Colonic mucosa (tissue), 4 donors: ENCODE measurements around the gene RBP5. TPM values are rescaled to one million over a fixed set of nuclear protein-coding genes. Genes with fewer than 3 reads are reported as not detected.
A peak's percentile ranks its signal among the peaks of the same experiment; 100 is the strongest.

ENCODE experiments used
- DNase-seq: peaks from one replicate; pipeline ENCODE4 v3.0.0-alpha.2; 2020
- H3K27ac ChIP-seq: fragments of 200-600 bp; one replicate; pipeline ENCODE4 v1.8.0; 2021
- H3K27me3 ChIP-seq: fragments of 200-600 bp; one replicate; pipeline ENCODE4 v1.8.0; 2021
- H3K36me3 ChIP-seq: fragments of 200-600 bp; one replicate; pipeline ENCODE4 v1.8.0; 2021
- H3K4me1 ChIP-seq: fragments of 200-600 bp; one replicate; pipeline ENCODE4 v1.8.0; 2021; ENCODE audit warnings: mild to moderate bottlenecking
- H3K4me3 ChIP-seq: fragments of 200-600 bp; one replicate; pipeline ENCODE4 v1.8.0; 2021
- H3K9ac ChIP-seq, 2 donors: one replicate each; pipeline ENCODE4 v1.7.0; 2013; ENCODE audit warnings: control low read depth in 2 of 2, low read depth in 2 of 2, low read length in 2 of 2
- H3K9me3 ChIP-seq: fragments of 200-600 bp; one replicate; pipeline ENCODE4 v1.8.0; 2021
- intact Hi-C: fragments of 100-400 bp; cut with DNase I; formaldehyde crosslinking; loops from one replicate; pipeline ENCODE4 v1.14.1; 2022
- total RNA-seq, 2 donors: library from RNA; stranded (reverse); fragmentation: NEBNext Ultra II Directional in 1 of 2; extraction: Animal tissue kit (Norgen Biotek cat#: 25700) in 1 of 2; gene quantifications; one replicate each; pipeline ENCODE4 v1.2.1, GENCODE V29; 2021
- TF ChIP-seq, protein P1 (sequence below): fragments of 200-600 bp; IDR thresholded peaks from one replicate; pipeline ENCODE4 v1.8.0; 2022; ENCODE audit warnings: antibody characterized with exemption, mild to moderate bottlenecking
- donor health status: healthy.
- donor health status: DM: no; HTN: no; CAD: no.
- donor health status: DM: no; HTN: no; CAD: no.

Gene RBP5
- total RNA-seq, 2 donors from 2014 or later, result 2.4 to 3.7 TPM

DNA sequence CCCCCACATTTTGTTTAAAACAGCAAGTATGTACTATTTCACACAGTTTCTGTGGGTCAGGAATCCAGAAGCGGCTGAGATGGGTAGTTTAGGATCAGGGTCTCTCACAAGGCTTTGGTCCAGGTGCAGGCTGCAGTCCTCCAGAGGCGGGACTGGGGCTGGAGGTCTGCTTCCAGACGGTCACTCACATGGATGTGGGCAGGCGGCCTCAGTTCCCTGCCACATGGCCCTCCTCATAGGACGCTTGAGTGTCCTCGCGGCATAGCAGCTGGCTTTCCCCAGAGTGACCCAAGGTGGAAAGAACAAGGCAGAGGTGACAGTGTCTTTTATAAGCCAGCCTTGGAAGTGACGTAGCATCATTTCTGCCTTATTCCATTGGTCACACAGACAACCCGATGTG lies 11.8 kb downstream of the RBP5 start:
- H3K27me3 ChIP-seq, result no peaks in the 10 kb centered on the region
- no peaks in the 10 kb centered on the region for H3K36me3 ChIP-seq
- no peak overlapping the region for H3K4me3 ChIP-seq
- H3K9ac ChIP-seq, result no peak overlapping the region
- H3K4me1 ChIP-seq, result no peaks in the 10 kb centered on the region
- TF ChIP-seq, protein P1, sequence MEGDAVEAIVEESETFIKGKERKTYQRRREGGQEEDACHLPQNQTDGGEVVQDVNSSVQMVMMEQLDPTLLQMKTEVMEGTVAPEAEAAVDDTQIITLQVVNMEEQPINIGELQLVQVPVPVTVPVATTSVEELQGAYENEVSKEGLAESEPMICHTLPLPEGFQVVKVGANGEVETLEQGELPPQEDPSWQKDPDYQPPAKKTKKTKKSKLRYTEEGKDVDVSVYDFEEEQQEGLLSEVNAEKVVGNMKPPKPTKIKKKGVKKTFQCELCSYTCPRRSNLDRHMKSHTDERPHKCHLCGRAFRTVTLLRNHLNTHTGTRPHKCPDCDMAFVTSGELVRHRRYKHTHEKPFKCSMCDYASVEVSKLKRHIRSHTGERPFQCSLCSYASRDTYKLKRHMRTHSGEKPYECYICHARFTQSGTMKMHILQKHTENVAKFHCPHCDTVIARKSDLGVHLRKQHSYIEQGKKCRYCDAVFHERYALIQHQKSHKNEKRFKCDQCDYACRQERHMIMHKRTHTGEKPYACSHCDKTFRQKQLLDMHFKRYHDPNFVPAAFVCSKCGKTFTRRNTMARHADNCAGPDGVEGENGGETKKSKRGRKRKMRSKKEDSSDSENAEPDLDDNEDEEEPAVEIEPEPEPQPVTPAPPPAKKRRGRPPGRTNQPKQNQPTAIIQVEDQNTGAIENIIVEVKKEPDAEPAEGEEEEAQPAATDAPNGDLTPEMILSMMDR, result no peak
- no peaks in the 10 kb centered on the region for H3K9me3 ChIP-seq
- H3K27ac ChIP-seq, result no peak overlapping the region
- intact Hi-C loops, result no loop called here
- no peak for DNase-seq

DNA sequence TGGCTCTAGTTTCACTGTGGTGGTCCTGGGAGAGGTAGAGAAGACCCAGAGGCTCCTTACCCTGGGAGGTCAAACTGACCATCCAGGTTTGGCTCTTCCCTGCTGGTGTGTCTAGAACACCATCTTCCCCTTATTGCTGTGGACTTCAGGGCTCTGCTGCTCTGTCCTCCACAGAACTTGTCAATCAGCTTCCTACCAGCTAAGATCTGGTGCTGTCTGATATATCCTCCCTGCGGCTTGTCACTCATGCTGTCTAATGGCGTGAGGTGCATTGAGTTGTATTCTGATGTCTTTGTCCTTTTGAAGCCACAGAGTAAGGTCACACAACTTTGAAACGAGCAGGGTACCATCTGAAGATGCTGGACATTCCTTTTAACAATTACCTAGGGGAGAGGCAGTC lies 12.5 kb downstream of the RBP5 start:
- H3K4me3 ChIP-seq, result no peak overlapping the region
- H3K36me3 ChIP-seq, result no peaks in the 10 kb centered on the region
- H3K9ac ChIP-seq, result no peak overlapping the region
- intact Hi-C loops, result no loop called here
- H3K27me3 ChIP-seq, result no peaks in the 10 kb centered on the region
- TF ChIP-seq, protein P1, result no peak
- H3K27ac ChIP-seq, result no peak overlapping the region
- no peaks in the 10 kb centered on the region for H3K9me3 ChIP-seq
- H3K4me1 ChIP-seq, result no peaks in the 10 kb centered on the region
- DNase-seq, result no peak

DNA sequence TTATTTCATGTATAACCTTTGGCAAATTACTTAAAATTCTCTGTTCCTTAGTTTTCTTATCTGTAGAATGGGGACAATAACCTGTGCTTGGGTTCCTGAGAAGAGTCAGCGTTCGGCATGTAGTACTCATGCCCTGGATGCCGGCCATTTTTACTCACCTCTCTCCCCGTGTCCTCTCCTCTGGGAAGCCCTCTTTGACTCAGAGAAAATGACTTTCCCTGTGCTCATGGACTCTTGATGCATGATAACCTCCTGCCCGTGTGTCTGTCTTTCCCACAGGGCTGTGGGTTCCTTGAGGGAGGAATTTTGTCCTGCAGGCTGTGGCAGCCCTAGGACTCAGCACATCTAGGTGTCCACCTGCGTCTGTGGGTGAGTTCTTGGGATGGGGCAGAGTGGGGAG lies 13.8 kb downstream of the RBP5 start:
- no peak overlapping the region for H3K4me3 ChIP-seq
- no peak overlapping the region for H3K27ac ChIP-seq
- DNase-seq, result no peak
- intact Hi-C loops, result no loop called here
- no peaks in the 10 kb centered on the region for H3K36me3 ChIP-seq
- no peaks in the 10 kb centered on the region for H3K27me3 ChIP-seq
- no peak overlapping the region for H3K9ac ChIP-seq
- no peaks in the 10 kb centered on the region for H3K4me1 ChIP-seq
- H3K9me3 ChIP-seq, result no peaks in the 10 kb centered on the region
- TF ChIP-seq, protein P1, result no peak

DNA sequence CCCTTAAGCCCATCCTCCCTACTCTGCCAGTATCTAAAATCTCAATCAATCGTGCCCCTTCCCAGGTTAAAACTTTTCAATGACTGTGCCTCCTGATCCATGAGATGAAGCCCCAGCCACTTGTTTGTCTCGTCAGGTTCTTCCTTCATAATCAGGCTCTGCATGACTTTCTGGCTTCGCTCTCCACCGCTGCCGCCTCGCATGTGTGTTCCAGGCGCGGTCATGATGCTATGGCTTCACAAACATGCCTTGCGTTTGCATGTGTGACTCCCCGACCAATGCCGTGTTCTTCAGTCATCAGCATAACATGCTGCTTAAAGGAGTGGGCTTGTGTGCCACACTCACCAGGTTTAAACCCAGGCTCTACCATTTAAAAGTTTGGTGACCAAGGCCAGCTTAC lies 14.7 kb downstream of the RBP5 start:
- no peak overlapping the region for H3K4me3 ChIP-seq
- DNase-seq, result no peak
- intact Hi-C loops, result no loop called here

DNA sequence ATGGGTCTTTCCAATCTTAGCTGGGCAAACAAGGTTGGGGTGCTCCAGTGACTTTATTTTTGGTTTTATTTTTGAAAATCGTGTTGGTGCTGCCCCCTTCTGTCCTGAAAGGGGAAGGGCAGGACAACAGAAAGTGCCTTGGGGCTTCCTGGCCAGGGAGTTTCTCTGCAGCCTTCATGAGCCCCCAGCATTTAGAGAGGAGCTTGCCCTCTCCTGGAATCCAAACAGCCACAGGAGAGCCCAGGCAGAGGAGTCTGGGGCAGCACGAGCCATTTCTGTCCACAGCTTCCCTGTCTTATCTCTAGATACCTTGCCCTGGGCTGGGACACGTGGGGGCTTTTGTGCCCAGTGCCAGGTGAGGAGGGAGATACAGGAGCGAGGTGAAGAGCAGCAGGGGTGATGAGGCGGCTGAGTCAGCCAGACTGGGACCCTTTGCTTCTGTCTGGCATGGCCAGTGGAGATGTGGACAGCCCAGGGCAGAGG lies 15.3 kb downstream of the RBP5 start:
- TF ChIP-seq, protein P1, result peak; percentile 93
- Histone ChIP-seq H3K9ac (no peak overlapping the region), H3K27ac (no peak overlapping the region), H3K9me3 (no peaks in the 10 kb centered on the region), H3K27me3 (no peaks in the 10 kb centered on the region), H3K4me3 (no peak overlapping the region), H3K4me1 (peaks cover 6% of the 10 kb centered on the region), H3K36me3 (no peaks in the 10 kb centered on the region)
- intact Hi-C loops, result no loop called here
- DNase-seq, result no peak

More for the DNA sequence above, 14.7 kb downstream of the RBP5 start:
- Histone ChIP-seq H3K27me3 (no peaks in the 10 kb centered on the region), H3K4me1 (peaks cover 6% of the 10 kb centered on the region), H3K9me3 (no peaks in the 10 kb centered on the region), H3K36me3 (no peaks in the 10 kb centered on the region), H3K9ac (no peak overlapping the region), H3K27ac (no peak overlapping the region)
- TF ChIP-seq, protein P1, result no peak
